K562 (cell line): ENCODE data around the gene MTREX. TPM values are rescaled to one million over a fixed set of nuclear protein-coding genes. Genes with fewer than 3 reads are reported as not detected.

Experiments used
- ATAC-seq: fragments of 200-7000 bp; cut with Tn5 transposase; 3 replicates; pipeline ENCODE4 v1.9.1; 2020; ENCODE audit warnings: moderate library complexity
- BruUV-seq: library from RNA; stranded (reverse); fragments of 400-500 nt; replicated peaks from 2 replicates; lab custom pipeline; 2021; lab: Mats Ljungman, UMichigan
- CTCF ChIA-PET: fragments of 300-600 bp; formaldehyde crosslinking; extraction: SDS; loops from one replicate; lab custom pipeline; 2021; ENCODE audit warnings: low intra/inter-chr PET ratio; lab: Yijun Ruan, JAX
- POLR2A ChIA-PET: fragments of 300-600, 350-650 bp; sonication (Branson Sonifier 250); formaldehyde crosslinking; extraction: SDS; loops from one replicate; lab custom pipeline; 2021; ENCODE audit warnings: antibody characterized with exemption, inconsistent platforms; lab: Yijun Ruan, JAX
- DNase-seq, 4 experiments: peaks; one replicate each; pipeline versions ENCODE4 v3.0.0 to v3.0.0-alpha.2; 2011 to 2018; ENCODE audit warnings: low spot score in 3 of 4, mixed read lengths in 3 of 4; ENCODE audit errors: extremely low read depth in 1 of 4
- FAIRE-seq: peaks from 2 replicates; lab custom pipeline; 2011; peaks lifted over from hg19 to GRCh38; lab: Jason Lieb, UNC
- H2AFZ ChIP-seq: 2 replicates; pipeline ENCODE4 v1.6.0; 2011; ENCODE audit warnings: low read depth, low read length, control low read depth, inconsistent platforms
- H3K27ac ChIP-seq: fragments of 200-600 bp; 3 replicates; pipeline ENCODE4 v1.8.0; 2011; ENCODE audit warnings: low read depth, mild to moderate bottlenecking, control low read depth, inconsistent platforms, low read length, moderate library complexity, mixed read lengths; ENCODE audit errors: extremely low read depth
- H3K27me3 ChIP-seq, 2 experiments: fragments of 300-600 bp in 1 of 2; 2 replicates in 1 of 2; 3 replicates in 1 of 2; pipeline versions ENCODE4 v1.6.0 to v1.8.0; 2011; ENCODE audit warnings: inconsistent platforms in 2 of 2, low read length in 2 of 2, mild to moderate bottlenecking in 1 of 2, mixed read lengths in 1 of 2, moderate library complexity in 1 of 2; ENCODE audit not compliant: control insufficient read depth in 2 of 2, insufficient read depth in 2 of 2
- H3K36me3 ChIP-seq: fragments of 300-600 bp; 3 replicates; pipeline ENCODE4 v1.8.0; 2011; ENCODE audit warnings: mild to moderate bottlenecking, low read length, inconsistent platforms; ENCODE audit not compliant: control insufficient read depth, insufficient read depth
- H3K4me1 ChIP-seq, 2 experiments: fragments of 200-600 bp in 1 of 2; replicated peaks in 1 of 2; 2 replicates in 1 of 2; 3 replicates in 1 of 2; pipeline versions ENCODE4 v1.5.1 to v1.8.0; 2011; ENCODE audit warnings: inconsistent platforms in 2 of 2, low read length in 2 of 2, mild to moderate bottlenecking in 1 of 2, mixed read lengths in 1 of 2, moderate library complexity in 1 of 2; ENCODE audit not compliant: control insufficient read depth in 2 of 2, insufficient read depth in 2 of 2
- H3K4me2 ChIP-seq: 2 replicates; pipeline ENCODE4 v1.6.1; 2011; ENCODE audit warnings: low read length, control low read depth, inconsistent platforms, mixed read lengths; ENCODE audit not compliant: insufficient read depth
- H3K4me3 ChIP-seq: fragments of 200-600 bp; sonication (generic), shearing (Covaris generic); 2 replicates; pipeline ENCODE4 v1.5.1; 2016; ENCODE audit warnings: control low read depth, inconsistent platforms
- H3K79me2 ChIP-seq: fragments of 200-600 bp; 3 replicates; pipeline ENCODE4 v1.8.0; 2011; ENCODE audit warnings: low read length, inconsistent platforms; ENCODE audit not compliant: control insufficient read depth, insufficient read depth
- H3K9ac ChIP-seq, 2 experiments: 2 replicates each; pipeline versions ENCODE4 v1.6.0 to v1.6.1; 2011; ENCODE audit warnings: low read depth in 2 of 2, low read length in 2 of 2, control low read depth in 1 of 2, inconsistent platforms in 1 of 2, mild to moderate bottlenecking in 1 of 2, mixed read lengths in 1 of 2; ENCODE audit not compliant: insufficient read depth in 1 of 2
- H3K9me1 ChIP-seq: one replicate; pipeline ENCODE4 v1.6.0; 2011; ENCODE audit warnings: inconsistent platforms, mild to moderate bottlenecking, low read length, moderate library complexity; ENCODE audit not compliant: control insufficient read depth, insufficient read depth
- H3K9me3 ChIP-seq: replicated peaks from 2 replicates; pipeline ENCODE4 v1.5.1; 2011; ENCODE audit warnings: low read depth, low read length, inconsistent platforms; ENCODE audit not compliant: control insufficient read depth, insufficient read depth
- H4K20me1 ChIP-seq: replicated peaks from 2 replicates; pipeline ENCODE4 v1.6.1; 2011; ENCODE audit warnings: low read length, inconsistent platforms, mixed read lengths; ENCODE audit not compliant: control insufficient read depth, insufficient read depth
- NKRF ChIP-seq: fragments of 450-650 bp; IDR thresholded peaks from 2 replicates; pipeline ENCODE4 v1.6.1; 2016; ENCODE audit warnings: borderline replicate concordance
- SPI1 ChIP-seq: IDR thresholded peaks from 2 replicates; pipeline ENCODE4 v1.6.1; 2011; ENCODE audit warnings: low read depth, low read length, control low read depth, borderline replicate concordance
- ZNF133 ChIP-seq: fragments of 250-450 bp; sonication (Bioruptor Pico); IDR thresholded peaks from 2 replicates; pipeline ENCODE4 v1.4.0; 2020; ENCODE audit warnings: mild to moderate bottlenecking
- WGBS: fragments of 100-300 bp; shearing (Covaris generic); methylation state at CpG from one replicate; pipeline ENCODE4 v1.1.6; 2016; ENCODE audit warnings: low coverage, mixed read lengths; ENCODE audit not compliant: insufficient coverage; ENCODE audit errors: missing lambda C conversion rate; 5-methylcytosine and 5-hydroxymethylcytosine counted together
- in situ Hi-C: fragments of 300-500 bp; cut with MboI; formaldehyde crosslinking; loops from 4 replicates; pipeline ENCODE4 v1.15.0; 2018; ENCODE audit warnings: inconsistent platforms, mixed read lengths
- intact Hi-C: fragments of 100-400 bp; cut with micrococcal nuclease; formaldehyde crosslinking; loops from 2 replicates; pipeline ENCODE4 v1.14.2; 2022
- polyA plus RNA-seq, 8 experiments: library from polyadenylated mRNA; depleted of rRNA in 4 of 8; stranded (reverse) in 5 of 8; unstranded in 3 of 8; fragments of >200 nt; fragmentation: Nextera tagmentation in 2 of 8; fragmentation: Illumina TruSeq in 1 of 8; extraction: Ambion mirVana in 2 of 8; extraction: Trizol in 1 of 8; gene quantifications; 2 replicates each; pipeline versions ENCODE4 v1.2.1 to v1.2.3, GENCODE V29; 2011 to 2014; ENCODE audit warnings: inconsistent platforms in 1 of 8, missing spikeins in 1 of 8
- total RNA-seq, 7 experiments: library from RNA; depleted of rRNA in 6 of 7; stranded (reverse); fragments of >200 nt in 6 of 7; fragmentation: Illumina TruSeq in 2 of 7; extraction: Trizol in 2 of 7; gene quantifications; 2 replicates each; pipeline versions ENCODE4 v1.2.1 to v1.2.3, GENCODE V29; 2011 to 2021; ENCODE audit warnings: low replicate concordance in 1 of 7

Gene MTREX
- total and polyA plus RNA-seq, 9 of the 15 experiments (the other 6 are each of a cell fraction or from before 2014, with no cell fraction given) = 52.9 to 193 (median 150) TPM

DNA sequence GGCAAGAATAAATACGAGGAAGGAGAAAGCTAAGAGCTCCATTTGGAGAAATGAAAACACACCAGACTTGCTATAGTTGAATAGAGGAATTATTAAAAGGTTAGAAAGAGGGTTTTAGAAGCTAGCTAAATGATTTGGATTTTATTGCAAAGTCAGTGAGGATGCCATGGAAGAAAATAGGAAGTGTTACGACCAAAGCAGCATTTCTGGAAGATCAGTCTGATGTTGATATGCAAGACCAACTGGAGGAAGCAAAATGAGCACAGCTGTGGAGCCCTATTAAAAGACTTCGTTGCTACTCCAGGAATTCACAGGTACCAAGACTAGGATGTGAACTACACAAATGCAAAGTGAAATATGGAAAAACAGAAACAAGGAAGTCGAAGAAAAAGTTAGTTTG is 2.4 kb upstream of the MTREX start:
- peak overlapping the region; percentile 56 for H3K27ac ChIP-seq
- H3K4me2 ChIP-seq = peak overlapping the region; percentile 93
- H3K9me1 ChIP-seq = no peaks in the 10 kb centered on the region
- ChIA-PET POLR2A (no interaction called here), CTCF (no interaction called here)
- no TSS peak for BruUV-seq
- H3K79me2 ChIP-seq = peaks cover 98% of the 10 kb centered on the region
- 1% methylated on average over 4 of the region's 4 CpGs for WGBS
- H3K4me1 ChIP-seq = peaks cover 3 to 7% of the 10 kb centered on the region in 2 experiments; a peak in 2 of 5 replicates
- peak overlapping the region in 1 of 2 experiments; percentile 100; a peak in 2 of 4 replicates for H3K9ac ChIP-seq
- peak overlapping the region; percentile 82 for H3K4me3 ChIP-seq
- ATAC-seq = no peak
- H4K20me1 ChIP-seq = no peaks in the 10 kb centered on the region
- FAIRE-seq = peak; percentile 40
- DNase-seq = no peak
- no peaks in the 10 kb centered on the region for H3K27me3 ChIP-seq
- no peak overlapping the region for H2AFZ ChIP-seq
- TF ChIP-seq NKRF = 0 out of 2 replicates have a peak, but pooled peaks have one; percentile 17
- no peak for TF ChIP-seq ZNF133 (CRISPR knock-in tag)
- peak; percentile 68; the same call in 1 of the 2 replicates for TF ChIP-seq SPI1
- TF ChIP-seq, all 486 proteins: peak for 2
- intact Hi-C loops = loop anchor here (5.0 to 10.0 kb wide), 2 partner anchors 78 to 131 kb away; partner anchors contain the start of genes CDC20B and MCIDAS
- in situ Hi-C loops = no loop called here
- Histone ChIP-seq H3K9me3 (peaks cover 7% of the 10 kb centered on the region), H3K36me3 (peaks cover 21% of the 10 kb centered on the region)
